Mononuclear cell (primary cell): ENCODE measurements around the gene KCNK4. TPM values are rescaled to one million over a fixed set of nuclear protein-coding genes. Genes with fewer than 3 reads are reported as not detected.
A peak's percentile ranks its signal among the peaks of the same experiment; 100 is the strongest.

Experiments used
- H3K27me3 ChIP-seq: 2 replicates; pipeline ENCODE4 v1.6.0; 2011; ENCODE audit warnings: low read length, control low read depth; ENCODE audit not compliant: insufficient read depth
- H3K4me1 ChIP-seq: 2 replicates; pipeline ENCODE4 v1.5.1; 2011; ENCODE audit warnings: mild to moderate bottlenecking, low read length, control low read depth; ENCODE audit not compliant: insufficient read depth
- H3K4me3 ChIP-seq: 2 replicates; pipeline ENCODE4 v1.5.1; 2011; ENCODE audit warnings: mild to moderate bottlenecking, low read length, moderate library complexity
- H3K9me3 ChIP-seq: 2 replicates; pipeline ENCODE4 v1.5.1; 2011; ENCODE audit warnings: low read depth, mild to moderate bottlenecking, control low read depth, low read length
- total RNA-seq: library from RNA; depleted of rRNA; stranded (reverse); fragments of >200 nt; gene quantifications from one replicate; pipeline ENCODE4 v1.2.3, GENCODE V29; 2012

KCNK4 gene
- total RNA-seq, 1 donor = not detected

DNA sequence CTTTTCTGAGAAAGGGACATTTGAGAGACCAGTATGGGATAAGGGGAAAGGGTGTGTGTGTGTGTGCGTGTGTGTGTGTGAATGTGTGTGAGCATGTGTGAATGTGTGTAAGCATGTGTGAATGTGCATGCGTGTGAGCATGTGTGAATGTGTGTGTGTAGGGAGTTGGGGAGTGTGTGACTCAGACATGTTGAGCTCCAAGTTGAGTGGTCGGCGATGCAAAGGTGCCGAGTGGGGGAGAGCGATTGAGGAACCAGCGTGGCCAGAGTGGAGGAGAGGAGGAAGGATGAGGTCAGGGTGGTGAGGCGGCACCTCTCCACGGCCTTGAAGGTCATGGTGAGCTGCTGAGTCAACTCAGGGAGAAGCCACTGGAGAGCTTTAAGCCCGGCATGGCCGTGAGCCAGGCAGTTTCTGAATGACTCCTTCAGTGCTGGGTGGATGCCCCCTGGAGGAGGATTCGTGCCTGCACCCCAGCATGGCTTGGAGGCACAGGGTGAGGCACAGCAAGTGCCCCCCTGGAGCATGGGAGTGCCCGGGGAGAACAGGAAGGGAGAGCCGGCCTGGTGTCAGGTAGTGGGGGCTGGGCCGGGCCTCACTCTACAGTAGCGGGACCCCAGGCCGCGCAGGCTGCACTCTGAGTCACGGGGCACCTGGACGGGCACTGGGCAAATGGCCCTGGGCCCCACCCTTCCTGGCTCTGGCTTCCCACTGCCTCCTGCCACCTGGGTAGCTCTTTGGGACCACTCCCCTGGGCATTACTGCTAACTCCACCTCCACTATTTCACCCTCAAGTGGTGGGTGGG, 40.7 kb downstream of the KCNK4 start:
- H3K4me3 ChIP-seq = no peak overlapping the region
- no peaks in the 10 kb centered on the region for H3K9me3 ChIP-seq
- no peaks in the 10 kb centered on the region for H3K27me3 ChIP-seq
- peaks cover 34% of the 10 kb centered on the region for H3K4me1 ChIP-seq

DNA sequence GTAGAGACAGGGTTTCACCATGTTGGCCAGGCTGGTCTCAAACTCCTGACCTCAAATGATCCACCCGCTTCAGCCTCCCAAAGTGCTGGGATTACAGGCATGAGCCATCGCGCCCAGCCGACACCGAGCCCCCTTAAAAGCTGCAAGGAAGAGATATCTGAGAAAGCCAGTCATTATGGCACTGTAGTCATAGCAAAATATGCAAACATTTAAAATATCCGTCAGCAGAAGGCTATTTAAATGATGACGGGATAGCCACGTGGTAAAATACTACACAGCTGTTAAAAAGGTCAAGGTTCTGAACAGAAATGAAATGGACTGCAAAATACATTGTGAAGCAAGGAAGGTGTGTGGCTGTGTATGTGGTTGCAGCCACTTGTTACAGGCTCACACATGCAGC, 42.5 kb downstream of the KCNK4 start:
- Histone ChIP-seq H3K4me1 (peaks cover 36% of the 10 kb centered on the region), H3K4me3 (no peak overlapping the region), H3K27me3 (no peaks in the 10 kb centered on the region), H3K9me3 (no peaks in the 10 kb centered on the region)

DNA sequence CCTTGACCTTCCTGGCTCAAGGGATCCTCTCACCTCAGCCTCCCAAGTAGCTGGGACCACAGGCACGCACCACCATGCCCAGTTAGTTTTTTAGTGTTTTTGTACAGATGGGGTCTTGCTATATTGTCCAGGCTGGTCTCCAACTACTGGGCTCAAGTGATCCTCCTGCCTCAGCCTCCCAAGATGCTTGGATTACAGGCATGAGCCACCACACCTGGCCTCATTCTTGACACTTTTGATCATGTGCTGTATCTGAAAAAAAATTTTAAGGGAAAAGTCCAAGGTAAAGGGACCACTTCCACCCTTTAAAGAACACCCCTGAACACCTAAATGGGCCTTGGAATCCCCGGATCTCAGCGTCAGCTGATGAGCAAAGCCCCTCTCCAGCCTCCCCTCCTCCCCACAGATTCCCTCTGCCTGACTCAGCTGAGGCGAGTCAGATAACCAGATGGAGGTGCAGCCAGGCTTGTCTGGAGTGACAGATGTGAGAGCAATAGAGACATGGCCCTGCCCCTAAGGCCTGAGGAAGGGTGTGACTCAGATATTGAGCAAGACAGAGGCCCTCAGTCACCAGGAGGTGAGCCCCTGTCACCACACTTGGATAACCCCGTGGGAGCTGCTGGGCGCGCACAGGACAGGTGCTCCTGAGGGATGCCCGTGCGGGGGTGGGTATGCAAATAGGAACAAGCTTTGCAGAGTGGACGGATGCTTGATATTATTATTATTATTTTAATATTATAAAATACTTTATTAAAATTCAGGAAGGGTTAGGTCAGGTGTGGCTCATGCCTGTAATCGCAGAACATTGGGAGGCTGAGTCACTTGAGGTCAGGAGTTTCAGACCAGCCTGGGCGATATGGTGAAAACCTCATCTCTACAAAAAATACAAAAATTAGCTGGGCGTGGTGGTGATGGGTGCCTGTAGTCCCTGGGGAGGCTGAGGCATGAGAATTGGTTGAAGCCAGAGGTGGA, 43.9 kb downstream of the KCNK4 start:
- H3K4me3 ChIP-seq = no peak overlapping the region
- H3K9me3 ChIP-seq = no peaks in the 10 kb centered on the region
- H3K27me3 ChIP-seq = no peaks in the 10 kb centered on the region
- H3K4me1 ChIP-seq = peaks cover 51% of the 10 kb centered on the region

DNA sequence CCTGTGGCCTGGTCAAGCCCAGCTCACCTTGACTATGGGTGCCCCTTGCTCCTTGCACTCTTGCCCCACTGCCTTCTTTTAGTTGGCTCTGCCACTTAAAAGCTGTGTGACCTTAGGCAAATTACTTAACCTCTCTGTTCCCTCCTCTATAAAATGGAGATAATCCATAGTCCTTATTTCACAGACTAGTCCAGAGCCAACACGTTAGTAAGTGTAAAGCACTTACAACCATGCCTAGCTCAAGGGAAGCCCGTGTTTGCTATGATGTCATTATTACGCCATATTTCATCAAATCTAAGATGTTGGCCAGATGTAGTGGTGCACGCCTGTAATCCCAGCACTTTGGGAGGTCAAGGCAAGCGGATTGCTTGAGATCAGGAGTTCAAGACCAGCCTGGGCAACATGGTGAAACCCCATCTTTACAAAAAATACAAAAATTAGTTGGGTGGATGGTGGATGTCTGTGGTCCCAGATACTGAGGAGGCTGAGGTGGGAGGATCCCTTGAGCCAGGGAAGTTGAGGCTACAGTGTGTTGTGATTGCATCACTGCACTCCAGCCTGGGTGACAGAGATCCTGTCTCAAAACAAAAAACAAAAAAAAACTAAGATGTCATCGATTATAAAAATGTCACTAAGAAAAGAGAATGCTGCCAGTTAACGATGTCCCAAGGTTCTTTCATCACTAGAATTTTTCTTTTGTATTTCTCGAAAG, 46.6 kb downstream of the KCNK4 start:
- Histone ChIP-seq H3K4me3 (no peak overlapping the region), H3K27me3 (no peaks in the 10 kb centered on the region), H3K9me3 (no peaks in the 10 kb centered on the region), H3K4me1 (peaks cover 54% of the 10 kb centered on the region)

DNA sequence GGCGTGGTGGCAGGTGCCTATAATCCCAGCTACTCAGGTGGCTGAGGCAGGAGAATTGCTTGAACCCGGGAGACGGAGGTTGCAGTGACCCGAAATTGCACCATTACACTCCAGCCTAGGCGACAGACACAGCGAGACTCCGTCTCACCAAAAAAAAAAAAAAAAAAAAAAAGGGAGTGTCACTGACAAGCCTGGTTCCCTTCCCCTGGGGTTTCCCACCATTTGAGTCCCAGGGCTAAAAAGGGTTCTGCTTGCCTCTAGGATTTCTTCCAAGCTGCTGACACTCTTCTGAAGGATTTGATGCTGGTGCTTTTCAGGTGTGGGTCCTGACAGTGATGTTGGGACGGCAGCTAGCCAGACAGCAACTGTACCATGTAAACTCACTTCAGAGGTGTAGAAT, 47.6 kb downstream of the KCNK4 start:
- H3K9me3 ChIP-seq = no peaks in the 10 kb centered on the region
- H3K27me3 ChIP-seq = no peaks in the 10 kb centered on the region
- H3K4me3 ChIP-seq = no peak overlapping the region
- H3K4me1 ChIP-seq = peaks cover 57% of the 10 kb centered on the region

DNA sequence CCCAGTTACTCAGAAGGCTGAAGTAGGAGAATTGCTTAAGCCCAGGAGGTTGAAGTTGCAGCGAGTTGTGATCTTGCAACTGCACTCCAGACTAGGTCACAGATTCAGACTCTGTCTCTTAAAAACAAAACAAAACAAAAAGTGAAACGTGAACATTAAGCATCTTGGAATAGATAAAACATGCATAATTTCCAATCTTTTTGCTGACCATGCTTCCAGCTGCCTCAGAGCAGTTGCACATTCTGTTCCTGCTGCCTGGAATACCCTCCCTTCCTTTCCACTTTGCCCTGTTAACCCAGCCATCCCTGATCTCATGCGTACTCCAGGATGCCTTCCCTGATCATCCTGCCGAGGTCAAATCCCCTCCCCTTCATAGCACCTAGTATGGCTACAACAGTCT, 48.2 kb downstream of the KCNK4 start:
- H3K27me3 ChIP-seq = no peaks in the 10 kb centered on the region
- H3K4me1 ChIP-seq = peaks cover 57% of the 10 kb centered on the region
- peak overlapping the region; percentile 60 for H3K4me3 ChIP-seq
- no peaks in the 10 kb centered on the region for H3K9me3 ChIP-seq

DNA sequence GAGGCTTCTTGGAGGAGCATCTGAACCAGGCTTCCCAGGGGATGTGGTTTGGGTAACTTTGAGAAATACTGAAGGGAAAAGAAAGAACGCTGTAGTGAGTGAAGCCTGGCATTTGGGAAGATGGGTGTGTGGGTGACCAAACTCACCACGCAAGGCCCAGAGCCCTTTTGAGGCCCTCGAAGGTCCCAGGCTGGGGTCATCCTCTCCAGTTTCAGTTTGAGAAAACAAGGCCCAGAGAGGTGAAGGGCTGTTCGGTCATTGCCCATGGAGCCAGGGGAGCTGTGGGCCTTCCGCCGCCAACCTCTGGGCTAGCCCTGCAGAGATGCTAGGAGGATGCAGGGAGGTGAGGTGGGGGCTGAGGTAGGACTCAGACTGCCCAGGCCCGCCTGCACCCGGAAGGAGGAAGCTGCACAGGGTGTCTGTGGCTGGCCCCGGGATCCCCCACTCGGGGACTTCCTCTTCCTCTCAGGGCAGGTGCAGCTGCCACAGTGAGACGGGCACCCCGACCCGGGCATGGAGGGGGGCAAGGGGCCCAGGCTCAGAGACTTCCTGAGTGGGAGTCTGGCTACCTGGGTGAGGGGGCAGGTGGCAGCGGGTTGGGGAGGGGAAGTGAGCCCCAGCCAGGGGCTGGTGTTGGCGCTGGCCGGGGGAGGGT, 48.8 kb downstream of the KCNK4 start, which contains the start of gene CCDC88B:
CCDC88B (plus strand) TSS at position 451 of the 655 bp plus-strand sequence; CDS start at position 514, 63 bp downstream.
- Histone ChIP-seq H3K4me1 (peaks cover 51% of the 10 kb centered on the region), H3K9me3 (no peaks in the 10 kb centered on the region), H3K4me3 (peak within 1 kb of the TSS; percentile 60), H3K27me3 (no peaks in the 10 kb centered on the region)

DNA sequence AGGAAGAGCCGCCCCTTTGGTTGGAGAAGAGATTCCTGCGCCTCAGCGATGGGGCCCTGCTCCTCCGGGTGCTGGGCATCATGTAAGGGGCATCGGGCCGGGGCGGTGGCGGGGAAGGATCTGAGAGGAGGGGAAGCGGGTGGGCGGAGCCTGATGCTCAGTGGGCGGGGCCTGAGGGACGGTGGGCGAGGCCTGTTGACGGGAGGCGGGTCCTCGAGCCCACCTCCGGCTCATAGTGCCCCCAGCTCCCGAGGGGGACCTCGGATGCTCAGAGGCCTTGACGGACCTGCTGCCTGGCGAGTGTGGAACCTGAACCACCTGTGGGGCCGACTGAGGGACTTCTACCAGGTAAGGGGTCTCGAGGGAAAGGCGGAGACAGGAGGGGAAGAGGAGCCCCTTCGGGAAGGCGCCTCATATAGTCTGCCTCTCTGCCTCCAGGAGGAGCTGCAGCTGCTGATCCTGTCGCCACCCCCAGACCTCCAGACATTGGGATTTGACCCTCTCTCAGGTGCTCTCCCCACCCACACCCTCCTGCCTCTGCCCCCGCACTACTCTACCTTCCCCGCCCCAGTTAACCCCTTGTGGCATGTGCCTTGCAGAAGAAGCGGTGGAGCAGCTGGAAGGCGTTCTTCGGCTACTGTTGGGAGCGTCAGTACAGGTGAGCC, 49.7 kb downstream of the KCNK4 start:
- Histone ChIP-seq H3K27me3 (no peaks in the 10 kb centered on the region), H3K4me3 (peak overlapping the region; percentile 60), H3K9me3 (no peaks in the 10 kb centered on the region), H3K4me1 (peaks cover 43% of the 10 kb centered on the region)

DNA sequence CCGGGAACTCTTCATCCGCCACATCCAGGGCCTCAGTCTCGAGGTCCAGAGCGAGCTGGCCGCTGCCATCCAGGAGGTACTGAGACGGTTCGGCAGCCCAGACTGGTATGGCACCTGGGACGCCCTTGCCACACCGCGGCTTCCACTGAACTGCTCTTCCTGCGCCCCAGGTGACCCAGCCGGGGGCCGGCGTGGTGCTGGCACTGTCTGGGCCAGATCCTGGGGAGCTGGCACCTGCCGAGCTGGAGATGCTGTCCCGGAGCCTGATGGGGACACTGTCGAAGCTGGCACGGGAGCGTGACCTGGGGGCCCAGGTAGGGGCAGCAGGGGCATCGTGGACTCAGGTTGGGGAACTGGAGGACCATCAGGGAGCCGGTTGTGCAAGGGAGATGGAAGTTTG, 50.3 kb downstream of the KCNK4 start:
- Histone ChIP-seq H3K9me3 (no peaks in the 10 kb centered on the region), H3K4me3 (peak overlapping the region; percentile 60), H3K27me3 (no peaks in the 10 kb centered on the region), H3K4me1 (peaks cover 43% of the 10 kb centered on the region)

DNA sequence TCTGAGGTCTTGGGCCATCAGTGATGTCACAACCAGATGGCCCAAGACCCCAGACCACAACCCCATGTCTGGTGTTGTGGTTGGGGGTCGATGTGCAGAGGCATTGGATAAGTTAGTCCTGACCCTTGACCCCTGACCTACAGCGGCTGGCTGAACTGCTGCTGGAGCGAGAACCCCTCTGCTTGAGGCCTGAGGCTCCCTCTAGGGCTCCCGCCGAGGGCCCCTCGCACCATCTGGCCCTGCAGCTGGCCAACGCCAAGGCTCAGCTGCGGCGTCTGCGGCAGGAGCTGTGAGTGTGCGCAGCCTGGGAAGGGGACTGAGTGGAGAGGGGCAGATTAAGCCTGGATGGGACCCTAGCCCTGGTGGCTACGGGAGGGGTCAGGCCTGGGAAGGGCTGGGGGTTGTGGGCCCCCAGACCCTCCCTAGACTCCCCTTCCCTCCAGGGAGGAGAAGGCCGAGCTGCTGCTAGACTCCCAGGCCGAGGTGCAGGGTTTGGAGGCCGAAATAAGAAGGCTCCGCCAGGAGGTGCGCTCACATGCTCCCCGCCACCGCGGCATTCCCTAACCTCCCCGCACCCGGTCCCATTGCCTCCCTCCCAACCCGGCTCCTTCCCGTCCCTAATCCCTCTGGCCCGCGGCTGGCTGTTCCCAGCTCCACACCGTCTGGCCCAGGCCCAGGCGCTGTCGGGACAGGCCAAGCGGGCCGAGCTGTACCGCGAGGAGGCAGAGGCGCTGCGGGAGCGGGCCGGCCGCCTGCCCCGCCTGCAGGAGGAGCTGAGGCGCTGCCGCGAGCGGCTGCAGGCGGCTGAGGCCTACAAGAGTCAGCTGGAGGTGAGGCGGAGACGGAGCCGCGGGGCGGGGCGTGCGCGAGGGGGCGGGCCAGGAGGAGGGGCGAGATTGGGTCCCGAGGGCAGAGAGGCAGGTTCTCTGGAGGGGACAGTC, 51.0 kb downstream of the KCNK4 start:
- H3K4me3 ChIP-seq = peak overlapping the region; percentile 19
- peaks cover 48% of the 10 kb centered on the region for H3K4me1 ChIP-seq
- H3K9me3 ChIP-seq = no peaks in the 10 kb centered on the region
- H3K27me3 ChIP-seq = no peaks in the 10 kb centered on the region

DNA sequence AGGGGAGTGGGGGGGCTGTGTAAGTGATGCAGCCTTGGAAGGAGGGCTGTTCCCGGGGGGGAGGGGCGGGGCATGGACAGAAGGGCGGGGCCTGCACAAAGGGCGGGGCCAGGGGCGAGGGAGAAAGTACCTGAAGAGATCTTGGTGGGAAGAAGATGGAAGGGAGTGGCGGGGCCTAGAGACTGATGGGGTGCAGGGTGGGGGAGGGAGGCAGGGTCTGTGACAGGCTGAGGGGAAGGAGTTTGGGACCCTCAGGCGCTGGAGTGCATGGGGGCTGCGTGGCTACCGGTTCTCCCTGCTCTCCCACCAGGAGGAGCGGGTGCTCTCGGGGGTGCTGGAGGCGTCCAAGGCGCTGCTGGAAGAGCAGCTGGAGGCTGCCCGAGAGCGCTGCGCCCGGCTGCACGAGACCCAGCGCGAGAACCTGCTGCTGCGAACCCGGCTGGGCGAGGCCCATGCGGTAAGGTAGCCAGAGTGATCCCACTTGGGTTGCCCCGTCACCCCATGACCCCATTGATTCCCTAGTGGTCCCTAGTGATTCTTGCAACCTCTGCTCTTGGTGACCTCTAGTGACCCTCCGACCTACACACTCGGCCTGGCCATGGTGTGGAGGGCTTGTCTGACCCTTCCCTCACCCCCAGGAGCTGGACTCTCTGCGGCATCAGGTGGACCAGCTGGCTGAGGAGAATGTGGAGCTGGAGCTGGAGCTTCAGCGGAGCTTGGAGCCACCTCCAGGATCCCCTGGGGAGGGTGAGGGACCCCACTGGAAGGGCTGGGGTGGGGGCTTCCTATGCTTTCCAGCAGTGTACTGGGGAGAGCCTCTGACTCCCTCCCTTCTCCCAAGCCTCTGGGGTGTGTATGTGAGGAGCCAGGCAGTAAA, 52.0 kb downstream of the KCNK4 start:
- Histone ChIP-seq H3K4me1 (peaks cover 51% of the 10 kb centered on the region), H3K27me3 (no peaks in the 10 kb centered on the region)

DNA sequence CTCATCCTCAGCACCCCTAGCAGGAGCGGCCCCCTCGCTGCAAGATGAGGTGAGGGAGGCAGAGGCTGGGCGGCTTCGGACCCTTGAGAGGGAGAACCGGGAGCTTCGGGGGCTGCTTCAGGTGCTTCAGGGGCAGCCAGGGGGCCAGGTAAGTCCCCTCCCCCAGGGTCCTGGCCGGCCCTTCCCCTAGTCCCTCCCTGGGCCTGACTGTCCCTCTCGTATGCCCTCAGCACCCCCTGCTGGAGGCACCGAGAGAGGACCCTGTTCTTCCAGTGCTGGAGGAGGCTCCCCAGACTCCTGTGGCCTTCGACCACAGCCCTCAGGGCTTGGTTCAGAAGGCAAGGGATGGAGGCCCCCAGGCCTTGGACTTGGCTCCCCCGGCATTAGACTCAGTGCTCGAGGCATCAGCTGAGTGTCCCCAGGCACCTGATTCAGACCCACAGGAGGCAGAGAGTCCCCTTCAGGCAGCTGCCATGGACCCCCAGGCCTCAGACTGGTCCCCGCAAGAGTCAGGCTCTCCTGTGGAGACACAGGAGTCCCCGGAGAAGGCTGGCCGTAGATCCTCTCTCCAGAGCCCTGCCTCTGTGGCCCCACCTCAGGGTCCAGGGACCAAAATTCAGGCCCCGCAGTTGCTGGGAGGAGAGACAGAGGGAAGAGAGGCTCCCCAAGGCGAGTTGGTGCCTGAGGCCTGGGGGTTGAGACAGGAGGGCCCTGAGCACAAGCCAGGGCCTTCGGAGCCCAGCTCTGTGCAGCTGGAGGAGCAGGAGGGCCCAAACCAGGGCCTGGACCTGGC, 52.9 kb downstream of the KCNK4 start:
- Histone ChIP-seq H3K9me3 (no peaks in the 10 kb centered on the region), H3K4me3 (no peak overlapping the region), H3K27me3 (no peaks in the 10 kb centered on the region), H3K4me1 (peaks cover 44% of the 10 kb centered on the region)

More for the DNA sequence above, 52.0 kb downstream of the KCNK4 start:
- Histone ChIP-seq H3K9me3 (no peaks in the 10 kb centered on the region), H3K4me3 (no peak overlapping the region)
